OCI-LY3 (cell line): ENCODE measurements around the gene NCOA1.

ENCODE experiments used
- H2AFZ ChIP-seq: fragments of 200-600, 300-600 bp; shearing (Covaris generic); 2 replicates; pipeline ENCODE4 v1.6.0; 2014; ENCODE audit warnings: antibody characterized with exemption, low read depth, low read length
- H3K27ac ChIP-seq: fragments of 200-600, 300-600 bp; sonication (generic); 2 replicates; pipeline ENCODE4 v1.5.1; 2014; ENCODE audit warnings: mild to moderate bottlenecking, low read length, moderate library complexity, mixed read lengths
- H3K27me3 ChIP-seq: fragments of 200-600, 300-600 bp; sonication (generic); 2 replicates; pipeline ENCODE4 v1.6.1; 2014; ENCODE audit warnings: low read depth, low read length, mixed read lengths
- H3K36me3 ChIP-seq: fragments of 200-600, 300-600 bp; sonication (generic); replicated peaks from 2 replicates; pipeline ENCODE3; 2014; ENCODE audit warnings: low read depth, low read length, mixed read lengths
- H3K4me1 ChIP-seq: fragments of 300-600, 200-600 bp; sonication (generic); 2 replicates; pipeline ENCODE4 v1.6.1; 2014; ENCODE audit warnings: low read length, mixed read lengths
- H3K4me2 ChIP-seq: fragments of 200-600, 300-600 bp; sonication (generic); 2 replicates; pipeline ENCODE4 v1.6.1; 2014; ENCODE audit warnings: low read length, mixed read lengths
- H3K4me3 ChIP-seq: fragments of 300-600, 200-600 bp; sonication (generic); 2 replicates; pipeline ENCODE4 v1.5.1; 2014; ENCODE audit warnings: antibody characterized with exemption, mild to moderate bottlenecking, low read length, moderate library complexity
- H3K79me2 ChIP-seq: fragments of 300-600, 200-600 bp; shearing (Covaris generic); 2 replicates; pipeline ENCODE4 v1.6.1; 2014; ENCODE audit warnings: mild to moderate bottlenecking, low read length, mixed read lengths
- H3K9ac ChIP-seq: fragments of 300-600, 200-600 bp; shearing (Covaris generic); 2 replicates; pipeline ENCODE4 v1.6.0; 2014; ENCODE audit warnings: mild to moderate bottlenecking, low read length, moderate library complexity
- H3K9me3 ChIP-seq: fragments of 200-600, 300-600 bp; shearing (Covaris generic); 2 replicates; pipeline ENCODE4 v1.6.1; 2014; ENCODE audit warnings: low read length, mixed read lengths; ENCODE audit not compliant: insufficient read depth
- H4K20me1 ChIP-seq: fragments of 200-600, 300-600 bp; sonication (generic); 2 replicates; pipeline ENCODE4 v1.6.1; 2016; ENCODE audit warnings: low read length, mixed read lengths; ENCODE audit not compliant: insufficient read depth
- EZH2phosphoT487 ChIP-seq: fragments of 200-600 bp; shearing (Covaris generic); IDR thresholded peaks from 2 replicates; pipeline ENCODE4 v1.6.1; 2018; ENCODE audit warnings: antibody characterized with exemption, mixed run types, low read depth
- TF ChIP-seq, protein P1 (sequence below): fragments of 200-600, 300-600 bp; sonication (generic); IDR thresholded peaks from 2 replicates; pipeline ENCODE4 v1.5.1; 2014; ENCODE audit warnings: antibody characterized with exemption, low read length, low read depth

The NCOA1 gene

GRCh38 chr2:24771061-24771460 lies 280.0 kb downstream of the NCOA1 start:
- peaks cover 10% of the 10 kb centered on the region for H3K36me3 ChIP-seq
- TF ChIP-seq EZH2phosphoT487 = no peak
- TF ChIP-seq, protein P1, sequence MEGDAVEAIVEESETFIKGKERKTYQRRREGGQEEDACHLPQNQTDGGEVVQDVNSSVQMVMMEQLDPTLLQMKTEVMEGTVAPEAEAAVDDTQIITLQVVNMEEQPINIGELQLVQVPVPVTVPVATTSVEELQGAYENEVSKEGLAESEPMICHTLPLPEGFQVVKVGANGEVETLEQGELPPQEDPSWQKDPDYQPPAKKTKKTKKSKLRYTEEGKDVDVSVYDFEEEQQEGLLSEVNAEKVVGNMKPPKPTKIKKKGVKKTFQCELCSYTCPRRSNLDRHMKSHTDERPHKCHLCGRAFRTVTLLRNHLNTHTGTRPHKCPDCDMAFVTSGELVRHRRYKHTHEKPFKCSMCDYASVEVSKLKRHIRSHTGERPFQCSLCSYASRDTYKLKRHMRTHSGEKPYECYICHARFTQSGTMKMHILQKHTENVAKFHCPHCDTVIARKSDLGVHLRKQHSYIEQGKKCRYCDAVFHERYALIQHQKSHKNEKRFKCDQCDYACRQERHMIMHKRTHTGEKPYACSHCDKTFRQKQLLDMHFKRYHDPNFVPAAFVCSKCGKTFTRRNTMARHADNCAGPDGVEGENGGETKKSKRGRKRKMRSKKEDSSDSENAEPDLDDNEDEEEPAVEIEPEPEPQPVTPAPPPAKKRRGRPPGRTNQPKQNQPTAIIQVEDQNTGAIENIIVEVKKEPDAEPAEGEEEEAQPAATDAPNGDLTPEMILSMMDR = no peak

GRCh38 chr2:24771764-24772586 lies 280.9 kb downstream of the NCOA1 start:
- Histone ChIP-seq H3K27ac (no peak overlapping the region), H3K9me3 (no peaks in the 10 kb centered on the region), H2AFZ (no peak overlapping the region), H3K4me3 (no peak overlapping the region), H3K9ac (no peak overlapping the region), H3K4me1 (peaks cover 1% of the 10 kb centered on the region), H3K4me2 (no peak overlapping the region), H3K36me3 (peaks cover 10% of the 10 kb centered on the region), H4K20me1 (no peaks in the 10 kb centered on the region), H3K79me2 (no peaks in the 10 kb centered on the region), H3K27me3 (no peaks in the 10 kb centered on the region)
- TF ChIP-seq EZH2phosphoT487 = no peak
- TF ChIP-seq, protein P1 = no peak

More at GRCh38 chr2:24771061-24771460, 280.0 kb downstream of the NCOA1 start:
- Histone ChIP-seq H4K20me1 (no peaks in the 10 kb centered on the region), H3K9ac (no peak overlapping the region), H3K4me2 (no peak overlapping the region), H3K9me3 (no peaks in the 10 kb centered on the region), H3K4me1 (peaks cover 10% of the 10 kb centered on the region), H3K4me3 (no peak overlapping the region), H3K27ac (no peak overlapping the region), H3K79me2 (no peaks in the 10 kb centered on the region), H3K27me3 (no peaks in the 10 kb centered on the region), H2AFZ (no peak overlapping the region)

DNA sequence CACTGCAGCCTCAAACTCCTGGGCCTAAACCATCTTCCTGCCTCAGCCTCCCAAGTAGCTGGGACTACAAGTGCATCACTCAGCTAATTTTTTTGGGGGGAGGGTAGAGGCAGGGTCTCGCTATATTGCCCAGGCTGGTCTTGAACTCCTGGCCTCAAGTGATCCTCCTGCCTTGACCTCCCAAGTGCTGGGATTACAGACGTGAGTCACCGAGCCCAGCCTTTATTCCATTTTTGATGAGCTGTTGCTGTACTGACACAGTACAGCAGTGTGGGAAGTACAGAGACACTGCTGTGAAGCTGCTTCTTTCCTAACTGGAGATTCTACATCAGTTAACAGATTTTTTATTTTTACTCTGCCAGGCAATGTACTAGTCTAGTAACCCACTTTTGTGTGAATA lies 283.3 kb downstream of the NCOA1 start:
- H4K20me1 ChIP-seq = no peaks in the 10 kb centered on the region
- no peak overlapping the region for H2AFZ ChIP-seq
- H3K9me3 ChIP-seq = no peaks in the 10 kb centered on the region
- H3K27me3 ChIP-seq = no peaks in the 10 kb centered on the region
- no peak overlapping the region for H3K9ac ChIP-seq
- no peaks in the 10 kb centered on the region for H3K4me1 ChIP-seq
- H3K27ac ChIP-seq = no peak overlapping the region
- H3K36me3 ChIP-seq = peaks cover 5% of the 10 kb centered on the region
- H3K4me2 ChIP-seq = no peak overlapping the region
- TF ChIP-seq, protein P1 = no peak
- no peak for TF ChIP-seq EZH2phosphoT487
- H3K79me2 ChIP-seq = no peaks in the 10 kb centered on the region
- no peak overlapping the region for H3K4me3 ChIP-seq

DNA sequence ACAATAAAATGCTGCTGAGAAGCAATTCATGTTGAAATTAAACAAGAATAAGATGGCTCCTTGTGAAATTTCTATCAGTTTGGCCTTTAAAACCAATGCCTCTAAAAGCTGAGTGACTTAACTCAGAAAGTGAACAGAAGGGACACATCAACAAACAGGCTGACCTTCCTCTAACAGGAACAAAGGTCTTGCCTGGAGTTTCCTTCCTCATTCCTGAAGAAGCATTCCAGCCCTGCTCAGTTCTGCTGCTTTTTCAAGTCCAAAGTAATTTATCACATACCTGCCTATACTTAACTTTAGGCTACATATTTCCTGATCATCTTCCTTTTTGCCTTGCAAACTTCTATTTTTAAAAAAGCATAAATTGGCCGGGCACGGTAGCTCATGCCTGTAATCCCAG lies 288.1 kb downstream of the NCOA1 start:
- H3K9me3 ChIP-seq = no peaks in the 10 kb centered on the region
- no peak overlapping the region for H2AFZ ChIP-seq

More for the DNA sequence above, 288.1 kb downstream of the NCOA1 start:
- TF ChIP-seq EZH2phosphoT487 = no peak
- TF ChIP-seq, protein P1 = no peak
- H3K36me3 ChIP-seq = peaks cover 2% of the 10 kb centered on the region
- H3K4me2 ChIP-seq = no peak overlapping the region
- no peaks in the 10 kb centered on the region for H3K27me3 ChIP-seq
- no peak overlapping the region for H3K27ac ChIP-seq
- no peak overlapping the region for H3K9ac ChIP-seq
- no peaks in the 10 kb centered on the region for H3K79me2 ChIP-seq
- H4K20me1 ChIP-seq = no peaks in the 10 kb centered on the region
- no peaks in the 10 kb centered on the region for H3K4me1 ChIP-seq
- no peak overlapping the region for H3K4me3 ChIP-seq
